NOMO-1 treated with DMSO at 0.1 percent for 48 hours (cell line): ENCODE measurements around the gene IQGAP1.
"Not testable (repeated sequence)": the region's sequence is repeated elsewhere in the genome, so short reads cannot be mapped to it uniquely, and the experiment has no call there.

Experiments used
- DNase-seq: peaks from one replicate; lab custom pipeline; 2025; ENCODE audit not compliant: unreplicated experiment; lab: John Stamatoyannopoulos, UW

The IQGAP1 gene

DNA sequence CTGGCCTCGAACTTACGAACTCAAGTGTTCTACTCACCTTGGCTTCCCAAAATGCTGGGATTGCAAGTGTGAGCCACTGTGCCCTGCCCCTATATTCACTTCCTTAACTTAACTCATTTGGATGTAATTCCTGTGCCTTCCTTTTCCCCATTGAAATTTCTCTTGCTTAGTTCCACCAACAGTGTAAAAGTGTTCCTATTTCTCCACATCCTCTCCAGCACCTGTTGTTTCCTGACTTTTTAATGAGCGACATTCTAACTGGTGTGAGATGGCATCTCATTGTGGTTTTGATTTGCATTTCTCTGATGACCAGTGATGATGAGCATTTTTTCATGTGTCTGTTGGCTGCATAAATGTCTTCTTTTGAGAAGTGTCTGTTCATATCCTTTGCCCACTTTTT is 21.5 kb downstream of the IQGAP1 start:
- DNase-seq = not testable (repeated sequence)

DNA sequence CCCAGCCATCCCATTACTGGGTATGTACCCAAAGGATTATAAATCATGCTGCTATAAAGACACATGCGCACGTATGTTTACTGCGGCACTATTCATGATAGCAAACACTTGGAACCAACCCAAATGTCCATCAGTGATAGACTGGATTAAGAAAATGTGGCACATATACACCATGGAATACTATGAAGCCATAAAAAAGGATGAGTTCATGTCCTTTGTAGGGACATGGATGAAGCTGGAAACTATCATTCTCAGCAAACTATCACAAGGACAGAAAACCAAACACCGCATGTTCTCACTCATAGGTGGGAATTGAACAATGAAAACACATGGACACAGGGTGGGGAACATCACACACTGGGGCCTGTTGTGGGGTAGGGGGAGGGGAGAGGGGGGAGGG is 22.3 kb downstream of the IQGAP1 start:
- DNase-seq = not testable (repeated sequence)

DNA sequence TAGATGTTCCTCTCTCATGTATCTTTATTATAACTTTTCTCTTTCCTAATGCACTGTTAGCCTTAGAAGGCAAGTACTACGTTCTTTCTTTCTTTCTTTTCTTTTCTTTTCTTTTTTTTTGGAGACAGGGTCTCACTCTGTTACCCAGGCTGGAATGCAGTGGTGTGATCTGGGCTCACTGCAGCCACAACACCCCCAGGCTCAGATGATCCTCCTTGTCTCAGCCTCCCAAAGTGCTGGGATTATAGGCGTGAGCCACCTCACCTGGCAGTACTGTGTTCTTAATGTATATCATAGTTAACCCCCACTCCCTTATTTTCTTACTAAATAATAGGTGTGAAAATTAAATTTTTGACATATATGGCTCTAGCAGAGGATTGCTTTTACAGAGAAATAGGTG is 23.1 kb downstream of the IQGAP1 start:
- DNase-seq = no peak

DNA sequence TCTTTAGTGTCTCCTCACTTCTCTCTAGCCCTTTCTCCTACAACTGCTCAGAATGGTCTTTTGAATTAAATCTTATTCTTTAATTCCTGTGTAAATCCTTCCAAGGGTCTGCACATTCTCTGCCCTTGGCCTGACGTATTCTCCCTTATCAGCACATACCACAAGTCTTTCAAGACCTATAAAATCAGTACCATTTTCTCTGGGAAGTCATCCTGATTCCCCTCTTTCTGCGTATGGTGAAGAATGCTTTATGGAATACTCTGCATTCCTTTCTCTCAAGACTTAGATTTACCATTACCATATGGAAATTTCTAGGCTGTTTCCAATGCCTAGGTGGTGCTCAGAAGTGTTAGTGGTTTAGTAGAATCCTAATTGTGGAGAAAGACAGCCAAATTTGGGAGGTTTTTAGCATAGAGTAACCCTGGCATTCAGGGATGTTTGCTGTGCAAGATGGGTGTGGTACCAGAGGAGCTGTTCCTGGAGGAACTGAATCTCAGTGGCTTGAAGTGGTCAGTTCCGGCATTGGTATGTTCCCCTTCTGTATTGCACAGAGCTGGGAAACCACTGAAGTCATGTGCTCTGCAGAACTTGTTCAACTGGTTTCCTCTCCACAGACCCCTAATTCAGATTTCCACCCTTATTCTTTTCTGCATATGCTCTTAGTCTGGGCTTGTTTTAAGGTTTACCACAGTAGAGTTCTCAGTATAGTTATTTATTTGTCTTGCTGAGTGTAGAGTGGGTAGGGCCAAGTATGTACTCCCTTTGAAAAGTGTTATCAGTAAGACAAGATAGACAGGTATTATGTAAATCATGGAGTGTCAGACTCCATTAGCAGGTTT is 24.5 kb downstream of the IQGAP1 start:
- peak; percentile 96 for DNase-seq

DNA sequence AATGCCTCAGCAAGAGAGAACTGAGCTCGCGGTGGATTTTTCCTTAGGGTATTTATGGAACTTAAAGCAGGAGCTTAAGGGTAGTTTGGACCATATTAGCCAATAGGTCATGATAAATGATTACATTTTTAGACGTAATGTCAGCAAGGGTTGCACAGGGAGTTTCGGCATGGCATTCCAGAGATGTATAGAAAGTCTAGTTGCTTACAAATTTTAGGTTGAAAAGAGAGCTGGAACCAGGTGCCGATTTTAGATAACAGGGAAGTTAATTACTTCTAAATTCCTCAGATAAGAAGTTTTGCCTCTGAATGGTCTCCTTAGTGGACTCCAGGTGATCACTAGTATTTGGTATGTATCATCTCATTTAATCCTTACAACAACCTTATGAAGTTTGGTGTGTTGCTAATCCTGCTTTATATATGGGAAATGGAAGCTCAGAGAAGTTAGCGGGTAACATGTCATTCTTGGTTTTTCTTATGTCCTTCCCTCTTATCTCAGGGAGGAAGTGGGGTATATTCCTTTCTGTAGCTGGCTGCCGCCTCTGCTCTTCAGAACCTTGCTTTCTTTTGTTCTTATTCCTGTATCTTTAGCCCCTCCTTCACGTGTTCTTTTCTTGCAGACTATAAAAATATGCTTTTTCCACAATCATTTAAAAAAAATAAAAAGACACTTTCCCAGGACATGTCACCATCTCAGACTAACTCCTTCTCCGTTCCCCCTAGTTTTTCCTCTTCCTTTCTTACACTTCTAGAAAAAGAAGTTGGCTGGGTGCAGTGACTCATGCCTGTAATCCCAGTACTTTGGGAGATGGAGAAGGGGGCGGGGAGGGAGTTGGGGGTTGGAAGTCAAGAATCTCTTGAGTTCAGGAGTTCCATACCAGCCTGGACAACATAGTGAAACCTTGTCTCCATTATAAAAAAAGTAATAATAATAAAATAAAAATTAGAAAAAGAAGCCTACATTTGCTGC is 25.7 kb downstream of the IQGAP1 start:
- DNase-seq = peak; percentile 21

DNA sequence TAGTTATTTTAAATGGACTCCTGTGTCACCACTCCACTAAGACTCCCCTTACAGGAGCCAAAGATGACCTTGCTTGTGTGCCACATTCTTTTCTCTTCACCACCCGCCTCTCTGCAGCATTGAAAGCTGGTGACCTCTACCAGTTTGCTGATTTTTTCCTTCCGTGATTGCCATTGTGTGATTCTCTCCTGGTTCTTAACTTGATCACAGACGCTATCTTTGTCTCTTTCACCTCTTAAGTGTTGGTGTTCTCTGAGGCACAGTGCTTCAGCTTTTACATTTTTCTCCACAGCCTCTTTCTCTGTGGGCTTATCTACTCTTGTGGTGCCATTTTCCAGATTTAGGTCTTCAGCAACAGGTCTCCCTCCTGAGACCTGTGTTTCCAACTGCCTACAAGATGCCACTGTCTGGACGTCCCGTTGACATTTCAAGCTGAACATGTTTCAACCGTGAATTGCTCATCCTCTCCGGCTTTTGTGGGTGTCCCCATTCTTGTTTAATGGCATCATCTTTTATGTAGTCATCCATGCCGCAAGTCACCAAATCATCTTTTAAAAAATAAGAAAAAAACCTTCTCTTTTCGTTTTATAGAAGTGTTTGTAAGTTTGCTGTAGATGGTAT is 26.5 kb downstream of the IQGAP1 start:
- no peak for DNase-seq

DNA sequence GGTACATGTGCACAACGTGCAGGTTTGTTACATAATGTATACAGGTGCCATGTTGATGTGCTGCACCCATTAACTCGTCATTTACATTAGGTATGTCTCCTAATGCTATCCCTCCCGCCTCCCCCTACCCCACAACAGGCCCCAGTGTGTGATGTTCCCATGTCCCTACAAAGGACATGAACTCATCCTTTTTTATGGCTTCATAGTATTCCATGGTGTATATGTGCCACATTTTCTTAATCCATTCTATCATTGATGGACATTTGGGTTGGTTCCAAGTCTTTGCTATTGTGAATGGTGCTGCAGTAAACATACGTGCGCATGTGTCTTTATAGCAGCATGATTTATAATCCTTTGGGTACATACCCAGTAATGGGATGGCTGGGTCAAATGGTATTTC is 28.0 kb downstream of the IQGAP1 start:
- not testable (repeated sequence) for DNase-seq

DNA sequence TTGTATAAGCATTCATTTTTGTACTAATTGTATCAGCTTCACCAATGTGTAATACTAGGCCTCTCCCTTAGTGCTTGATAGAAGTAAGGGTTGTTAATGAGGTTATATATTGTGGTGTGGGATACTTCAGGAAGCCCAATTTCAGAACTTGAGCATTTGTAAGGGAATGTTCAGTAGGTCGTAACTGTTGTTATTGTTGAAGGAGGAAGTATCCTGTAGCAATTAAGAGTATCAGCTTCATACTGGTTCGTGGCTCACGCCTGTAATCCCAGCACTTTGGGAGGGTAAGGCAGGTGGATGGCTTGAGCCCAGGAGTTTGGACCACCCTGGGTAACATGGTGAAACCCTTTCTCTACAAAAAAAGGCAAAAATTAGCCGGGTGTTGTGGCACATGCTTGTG is 30.6 kb downstream of the IQGAP1 start:
- no peak for DNase-seq

DNA sequence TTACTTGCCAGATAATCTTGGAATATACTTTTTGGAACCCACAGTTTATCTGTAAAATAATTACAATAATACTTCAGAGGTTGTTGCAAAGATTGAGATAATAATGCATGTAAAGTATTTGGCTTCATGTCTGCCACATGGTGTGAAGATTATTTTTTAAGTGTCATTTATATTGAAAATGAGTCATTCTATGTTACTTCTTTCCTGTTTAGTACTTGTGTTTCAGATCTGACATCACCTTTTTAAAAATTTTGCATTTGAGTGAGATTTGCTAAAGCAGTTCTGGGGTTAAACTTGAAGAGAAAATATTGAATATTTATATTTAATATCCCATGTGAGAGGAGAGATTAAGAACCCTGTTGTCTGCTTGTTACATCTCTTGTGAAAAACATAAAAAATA is 31.2 kb downstream of the IQGAP1 start:
- DNase-seq = no peak

DNA sequence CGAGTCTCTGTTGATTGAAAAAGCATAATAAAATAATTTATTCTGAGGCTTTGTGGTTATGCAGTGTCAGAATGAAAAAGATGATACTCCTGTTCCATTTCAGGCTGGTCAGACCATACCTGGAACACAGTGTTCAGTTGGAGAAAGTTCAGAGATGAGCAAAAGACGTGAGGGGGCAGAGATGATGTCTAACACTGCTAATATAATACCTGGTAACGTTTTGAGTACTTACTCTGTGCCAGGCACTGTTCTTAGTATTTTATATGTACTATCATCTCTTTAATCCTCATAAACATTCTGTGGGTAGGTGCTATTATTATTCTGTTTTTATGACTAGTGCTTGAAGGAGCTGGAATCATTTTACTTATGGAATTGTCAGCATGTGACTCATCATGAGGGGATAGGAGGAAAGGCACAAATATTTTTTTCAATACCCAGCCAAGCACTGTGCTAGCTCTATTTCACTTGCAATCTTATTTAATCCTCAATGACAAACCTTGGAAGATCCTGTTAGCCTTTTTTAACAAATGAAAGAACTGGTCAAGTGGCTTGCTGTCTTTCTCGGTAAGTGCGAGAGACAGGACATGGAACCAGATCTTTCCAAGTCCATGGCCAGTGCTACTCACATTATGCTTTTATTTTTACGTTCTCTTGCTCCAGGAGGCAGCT is 31.8 kb downstream of the IQGAP1 start:
- no peak for DNase-seq

DNA sequence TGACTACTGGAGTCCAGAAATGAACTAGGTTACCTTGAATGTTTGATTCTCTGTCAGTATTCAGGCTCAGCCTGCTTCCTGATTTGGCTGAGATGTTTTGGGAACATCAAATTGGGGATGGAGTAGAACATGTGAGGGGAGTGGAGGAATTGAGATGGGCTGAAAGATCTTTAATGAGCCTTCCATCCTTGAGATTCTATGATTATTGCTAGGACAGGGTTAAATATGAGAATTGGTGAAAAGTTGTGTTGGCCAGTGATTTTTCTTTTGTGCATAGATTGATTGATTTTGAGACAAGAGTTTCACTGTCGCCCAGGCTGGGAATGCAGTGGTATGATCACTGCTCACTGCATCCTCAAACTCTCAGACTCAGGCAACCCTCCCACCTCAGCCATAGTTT is 32.4 kb downstream of the IQGAP1 start:
- DNase-seq = no peak

DNA sequence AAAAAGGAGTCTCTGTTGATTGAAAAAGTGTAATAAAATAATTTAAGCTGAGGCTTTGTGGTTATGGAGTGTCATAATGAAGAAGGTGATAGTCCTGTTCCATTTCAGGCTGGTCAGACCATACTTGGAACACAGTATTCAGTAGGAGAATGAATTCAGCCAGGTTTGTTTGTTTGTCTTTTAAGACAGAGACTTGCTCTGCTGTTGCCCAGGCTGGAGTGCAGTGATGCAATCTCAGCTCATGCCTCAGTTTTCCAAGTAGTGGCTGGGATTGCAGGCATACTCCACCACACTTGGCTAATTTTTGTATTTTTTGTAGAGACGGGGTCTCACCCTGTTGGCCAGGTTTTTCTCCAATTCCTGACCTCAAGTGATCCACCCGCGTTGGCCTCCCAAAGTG is 33.5 kb downstream of the IQGAP1 start:
- DNase-seq = no peak

DNA sequence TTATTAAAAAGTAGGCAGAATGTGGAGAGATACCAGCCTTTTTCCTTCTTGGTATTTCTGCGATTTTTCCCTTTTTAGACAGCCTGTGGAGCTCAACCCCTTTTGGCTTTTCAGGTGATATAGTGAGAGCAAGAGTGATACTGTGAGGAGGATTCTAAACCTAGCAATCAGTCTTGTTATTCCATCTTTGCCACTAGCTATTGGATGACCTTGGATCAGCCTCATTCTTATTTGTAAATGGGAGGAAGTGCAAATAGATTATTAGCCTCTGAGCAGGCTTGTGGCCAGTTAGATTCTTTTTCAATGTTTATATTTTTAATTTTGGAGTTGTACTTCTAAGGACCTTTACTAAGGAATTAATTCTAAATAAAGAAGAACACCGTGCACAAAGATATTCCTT is 34.0 kb downstream of the IQGAP1 start:
- no peak for DNase-seq

DNA sequence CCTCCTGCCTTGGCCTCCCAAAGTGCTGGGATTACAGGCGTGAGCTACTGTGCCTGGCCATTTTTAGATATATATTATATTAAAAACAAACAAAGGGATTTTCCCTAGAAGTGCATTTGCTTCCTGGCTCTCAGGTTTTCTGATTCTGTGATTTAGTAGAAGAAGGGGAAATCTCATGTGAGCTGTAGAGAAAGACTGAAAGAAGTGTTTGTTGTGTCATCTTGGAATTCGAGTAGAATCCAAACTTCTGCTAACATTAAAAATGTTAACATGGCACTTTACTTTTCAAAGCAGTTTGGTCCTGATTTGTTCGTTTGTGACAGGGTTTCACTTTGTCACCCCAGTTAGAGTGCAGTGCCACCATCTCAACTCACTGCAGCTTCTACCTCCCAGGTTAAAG is 34.9 kb downstream of the IQGAP1 start:
- DNase-seq = no peak

DNA sequence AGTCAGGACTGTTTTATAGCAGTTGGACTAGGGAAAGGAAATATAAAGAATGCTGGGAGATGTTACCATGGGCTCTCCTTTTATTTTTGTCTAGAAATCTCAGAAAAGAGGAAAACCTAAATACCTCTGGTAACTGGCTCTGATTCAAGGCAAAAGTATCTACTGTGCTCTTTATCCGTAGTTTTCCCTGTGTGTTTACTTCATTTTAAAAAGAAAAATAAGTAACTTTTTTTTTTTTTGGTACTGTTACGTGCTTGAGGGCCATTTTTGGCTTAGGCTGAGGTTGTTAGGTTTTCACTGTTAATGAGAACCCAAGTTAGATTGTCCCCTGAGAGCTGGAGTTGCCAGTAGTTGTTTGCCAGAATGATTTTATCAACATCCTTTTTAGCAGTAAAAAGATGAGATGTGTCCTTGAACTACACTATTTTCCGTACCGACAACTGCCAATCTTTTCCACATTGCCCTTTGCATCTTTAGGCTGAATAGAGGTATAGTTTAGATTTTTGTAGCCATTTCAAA is 35.8 kb downstream of the IQGAP1 start:
- DNase-seq = no peak

DNA sequence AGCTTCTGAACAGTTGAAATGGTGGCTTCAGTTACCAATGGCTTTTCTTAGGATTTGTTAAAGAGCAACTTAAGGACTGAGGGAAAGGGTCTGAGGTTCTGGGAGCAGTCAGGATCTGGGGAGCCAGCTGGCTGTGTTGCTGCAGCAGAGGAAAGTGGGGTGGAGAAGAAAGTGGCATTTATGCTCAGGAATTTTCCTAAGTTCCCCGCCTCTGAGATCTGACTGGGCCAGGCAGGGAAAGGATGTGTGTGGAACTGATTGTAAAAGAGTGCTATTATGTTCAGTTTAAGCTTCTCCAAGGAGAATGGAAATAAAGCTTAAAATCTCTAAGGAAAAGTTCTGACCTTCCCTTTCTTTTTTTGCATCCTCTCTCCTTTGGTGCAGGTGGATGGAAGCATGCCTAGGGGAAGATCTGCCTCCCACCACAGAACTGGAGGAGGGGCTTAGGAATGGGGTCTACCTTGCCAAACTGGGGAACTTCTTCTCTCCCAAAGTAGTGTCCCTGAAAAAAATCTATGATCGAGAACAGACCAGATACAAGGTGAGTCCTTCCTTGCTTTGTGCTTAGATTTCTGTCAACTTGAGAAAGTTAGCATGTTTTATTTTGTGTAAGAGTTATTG is 37.8 kb downstream of the IQGAP1 start:
- DNase-seq = no peak

DNA sequence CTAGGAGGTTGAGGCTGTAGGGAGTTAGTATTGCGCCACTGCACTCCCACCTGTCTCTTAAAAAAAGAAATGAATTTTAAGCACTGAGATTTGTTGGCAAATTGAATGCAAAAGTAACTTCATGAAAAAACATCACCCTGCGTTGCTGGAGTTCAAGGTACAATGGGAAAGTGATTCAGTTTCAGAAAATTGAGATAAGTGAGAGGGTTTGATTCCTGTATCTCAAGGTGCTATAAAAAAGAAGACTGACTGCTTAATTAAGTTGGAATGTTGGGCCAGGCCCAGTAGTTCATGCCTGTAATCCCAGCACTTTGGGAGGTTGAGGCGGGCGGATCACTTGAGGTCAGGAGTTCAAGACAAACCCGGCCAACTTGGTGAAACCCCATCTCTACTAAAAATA is 39.1 kb downstream of the IQGAP1 start:
- DNase-seq = no peak

DNA sequence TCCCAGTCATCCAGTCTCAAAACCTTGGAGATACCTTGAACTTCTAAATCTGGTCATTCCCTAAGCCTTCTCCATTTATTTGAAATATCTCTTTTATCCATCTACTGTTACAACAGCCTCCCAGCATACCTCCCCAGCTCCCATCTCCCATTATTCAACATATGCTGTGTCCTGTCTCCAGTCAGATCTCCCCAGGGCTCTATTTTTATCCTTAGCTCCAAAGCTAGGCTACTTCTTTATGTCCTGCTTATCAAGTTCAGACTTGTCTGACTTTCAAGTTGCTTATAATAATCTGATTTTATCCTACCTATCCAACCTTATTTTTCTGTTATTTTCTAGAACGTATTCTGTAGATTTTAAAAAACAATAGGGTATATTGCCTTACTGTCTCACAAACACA is 44.2 kb downstream of the IQGAP1 start:
- DNase-seq = no peak

DNA sequence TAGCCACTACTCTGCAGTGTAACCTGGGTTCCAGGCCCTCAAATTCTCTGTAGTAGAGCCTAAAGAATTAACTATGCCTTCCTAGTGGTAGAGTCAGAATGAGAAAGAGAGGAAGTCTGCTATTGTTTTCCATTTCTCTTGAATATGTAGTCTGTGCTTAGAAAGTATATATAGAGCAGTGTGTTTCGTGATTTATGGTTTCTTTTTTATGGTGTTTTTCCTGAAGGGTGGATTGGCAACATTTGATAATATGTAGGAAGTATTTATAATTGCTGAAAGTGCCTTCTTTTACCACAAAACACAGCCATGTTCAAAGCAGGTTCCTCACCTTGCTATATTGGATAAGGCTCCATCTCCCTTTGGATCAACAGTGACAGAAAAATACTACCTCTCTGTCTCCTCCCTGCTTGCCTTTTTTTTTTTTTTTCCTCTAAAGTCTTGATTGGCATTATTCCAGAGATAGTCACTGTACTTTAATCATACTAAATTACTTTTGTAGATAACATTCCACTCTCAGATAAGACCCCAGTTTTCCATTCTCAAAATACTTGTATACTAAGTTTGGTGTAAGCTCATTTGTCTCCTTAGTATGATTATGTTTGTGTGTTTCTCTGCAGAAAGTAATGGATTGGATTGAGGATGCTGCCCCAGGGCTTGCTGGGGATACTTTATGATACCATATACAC is 47.8 kb downstream of the IQGAP1 start:
- DNase-seq = no peak

DNA sequence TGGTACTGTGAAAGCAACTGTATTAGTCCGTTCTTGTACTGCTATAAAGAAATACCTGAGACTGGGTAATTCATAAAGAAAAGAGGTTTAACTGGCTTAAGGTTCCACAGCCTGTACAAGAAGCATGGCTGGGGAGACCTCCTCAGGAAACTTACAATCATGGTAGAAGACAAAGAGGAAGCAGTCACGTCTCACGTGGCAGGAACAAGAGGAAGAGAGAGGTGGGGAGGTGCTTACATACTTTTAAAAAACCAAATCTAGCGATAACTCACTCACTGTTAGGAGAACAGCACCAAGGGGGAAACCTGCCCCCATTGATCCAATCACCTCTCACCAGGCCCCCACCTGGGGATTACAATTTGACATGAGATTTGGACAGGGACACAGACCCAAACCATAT is 48.9 kb downstream of the IQGAP1 start:
- peak; percentile 11 for DNase-seq
